DOHH2 (cell line): Measurements from ENCODE around the gene OPN5.

Source experiments
- EZH2phosphoT487 ChIP-seq: fragments of 200-600 bp; sonication (generic); IDR thresholded peaks from 2 replicates; pipeline ENCODE4 v1.6.1; 2017; ENCODE audit warnings: borderline replicate concordance, mild to moderate bottlenecking, antibody characterized with exemption, low read length, moderate library complexity, mixed read lengths
- TF ChIP-seq, protein P1 (sequence below): fragments of 200-600 bp; sonication (generic); IDR thresholded peaks from one replicate; pipeline ENCODE4 v1.5.1; 2014; ENCODE audit warnings: antibody characterized with exemption, mild to moderate bottlenecking, low read depth, low read length; ENCODE audit not compliant: poor library complexity, severe bottlenecking

- TF ChIP-seq, protein P1, sequence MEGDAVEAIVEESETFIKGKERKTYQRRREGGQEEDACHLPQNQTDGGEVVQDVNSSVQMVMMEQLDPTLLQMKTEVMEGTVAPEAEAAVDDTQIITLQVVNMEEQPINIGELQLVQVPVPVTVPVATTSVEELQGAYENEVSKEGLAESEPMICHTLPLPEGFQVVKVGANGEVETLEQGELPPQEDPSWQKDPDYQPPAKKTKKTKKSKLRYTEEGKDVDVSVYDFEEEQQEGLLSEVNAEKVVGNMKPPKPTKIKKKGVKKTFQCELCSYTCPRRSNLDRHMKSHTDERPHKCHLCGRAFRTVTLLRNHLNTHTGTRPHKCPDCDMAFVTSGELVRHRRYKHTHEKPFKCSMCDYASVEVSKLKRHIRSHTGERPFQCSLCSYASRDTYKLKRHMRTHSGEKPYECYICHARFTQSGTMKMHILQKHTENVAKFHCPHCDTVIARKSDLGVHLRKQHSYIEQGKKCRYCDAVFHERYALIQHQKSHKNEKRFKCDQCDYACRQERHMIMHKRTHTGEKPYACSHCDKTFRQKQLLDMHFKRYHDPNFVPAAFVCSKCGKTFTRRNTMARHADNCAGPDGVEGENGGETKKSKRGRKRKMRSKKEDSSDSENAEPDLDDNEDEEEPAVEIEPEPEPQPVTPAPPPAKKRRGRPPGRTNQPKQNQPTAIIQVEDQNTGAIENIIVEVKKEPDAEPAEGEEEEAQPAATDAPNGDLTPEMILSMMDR, result no peak
- no peak for TF ChIP-seq EZH2phosphoT487
Measured at GRCh38 chr6:47743744-47744143, 38.1 kb upstream of the OPN5 start.
